Activated CD4-positive, alpha-beta T cell treated with anti-CD3 and anti-CD28 coated beads, Interleukin-2, amount 10 ng/mL, durations not matched to agents 7 days and 5 days (primary cell): Measurements from ENCODE around the gene AEN. TPM values are rescaled to one million over a fixed set of nuclear protein-coding genes. Genes with fewer than 3 reads are reported as not detected.

Source experiments
- CTCF ChIA-PET: fragments of 350-600 bp; sonication (Branson Sonifier 250); formaldehyde crosslinking; loops from one replicate; lab custom pipeline; 2021; ENCODE audit warnings: antibody characterized with exemption; lab: Charles Lee
- POLR2A ChIA-PET: fragments of 350-600 bp; sonication (Branson Sonifier 250); formaldehyde crosslinking; loops from one replicate; lab custom pipeline; 2021; ENCODE audit warnings: antibody characterized with exemption; lab: Charles Lee
- DNase-seq: peaks from one replicate; pipeline ENCODE4 v3.0.0-alpha.2; 2020
- H3K27ac Mint-ChIP-seq: one replicate; pipeline ENCODE4 v1.8.0; 2021; ENCODE audit warnings: mild to moderate bottlenecking, moderate library complexity, mixed read lengths
- H3K27me3 Mint-ChIP-seq: one replicate; pipeline ENCODE4 v1.8.0; 2021; ENCODE audit warnings: mixed read lengths
- H3K36me3 Mint-ChIP-seq: one replicate; pipeline ENCODE4 v1.8.0; 2021; ENCODE audit warnings: low read depth, mixed read lengths
- H3K4me1 Mint-ChIP-seq: one replicate; pipeline ENCODE4 v1.8.0; 2021; ENCODE audit warnings: mixed read lengths
- H3K4me3 Mint-ChIP-seq: one replicate; pipeline ENCODE4 v1.8.0; 2021; ENCODE audit warnings: mild to moderate bottlenecking, moderate library complexity, mixed read lengths
- H3K9me3 Mint-ChIP-seq: one replicate; pipeline ENCODE4 v1.8.0; 2021; ENCODE audit warnings: mixed read lengths
- total RNA-seq, 2 experiments: library from RNA; stranded (reverse); gene quantifications; one replicate each; pipeline ENCODE4 v1.2.3, GENCODE V29; 2021

Gene AEN
- total RNA-seq, 2 experiments from 2014 or later: 45.7 to 52.5 TPM

- no peak for DNase-seq
- H3K4me1 Mint-ChIP-seq: peaks cover 14% of the 10 kb centered on the region
- no peak overlapping the region for H3K4me3 Mint-ChIP-seq
- CTCF ChIA-PET: no interaction called here
- no peaks in the 10 kb centered on the region for H3K9me3 Mint-ChIP-seq
- no peak overlapping the region for H3K27ac Mint-ChIP-seq
- H3K36me3 Mint-ChIP-seq: peaks cover 5% of the 10 kb centered on the region
- POLR2A ChIA-PET: no interaction called here
- H3K27me3 Mint-ChIP-seq: peaks cover 18% of the 10 kb centered on the region
Measured at GRCh38 chr15:88617031-88617722, 4.0 kb upstream of the AEN start.

- peaks cover 20% of the 10 kb centered on the region for H3K4me1 Mint-ChIP-seq
- ChIA-PET CTCF (no interaction called here), POLR2A (no interaction called here)
- no peak overlapping the region for H3K27ac Mint-ChIP-seq
- peaks cover 9% of the 10 kb centered on the region for H3K36me3 Mint-ChIP-seq
- DNase-seq: no peak
- H3K9me3 Mint-ChIP-seq: no peaks in the 10 kb centered on the region
- H3K27me3 Mint-ChIP-seq: peaks cover 16% of the 10 kb centered on the region
- H3K4me3 Mint-ChIP-seq: no peak overlapping the region
Measured at GRCh38 chr15:88617790-88618189, 3.4 kb upstream of the AEN start.

- H3K4me1 Mint-ChIP-seq: peaks cover 29% of the 10 kb centered on the region
- peaks cover 15% of the 10 kb centered on the region for H3K36me3 Mint-ChIP-seq
- H3K27me3 Mint-ChIP-seq: peaks cover 10% of the 10 kb centered on the region
- no peaks in the 10 kb centered on the region for H3K9me3 Mint-ChIP-seq
- no peak for DNase-seq
- CTCF ChIA-PET: no interaction called here
- POLR2A ChIA-PET: no interaction called here
- H3K4me3 Mint-ChIP-seq: no peak overlapping the region
- no peak overlapping the region for H3K27ac Mint-ChIP-seq
Measured at GRCh38 chr15:88618686-88619085, 2.5 kb upstream of the AEN start.

- peaks cover 5% of the 10 kb centered on the region for H3K27me3 Mint-ChIP-seq
- POLR2A ChIA-PET: no interaction called here
Measured at GRCh38 chr15:88619796-88620195, 1.3 kb upstream of the AEN start.

GRCh38 chr15:88621789-88622604 is 857 bp downstream of the AEN start:
- ChIA-PET CTCF (interaction anchor here (1.2 kb wide), 1 partner anchor 17 kb away, joined by 4 read pairs; the partner anchor contains the start of gene ISG20), POLR2A (interaction anchor here (1.0 kb wide), 1 partner anchor 17 kb away, joined by 7 read pairs; the partner anchor contains the start of gene ISG20)
- no peaks in the 10 kb centered on the region for H3K9me3 Mint-ChIP-seq

More at GRCh38 chr15:88619796-88620195, 1.3 kb upstream of the AEN start:
- Mint-ChIP-seq H3K36me3 (peaks cover 26% of the 10 kb centered on the region), H3K27ac (no peak overlapping the region), H3K4me3 (no peak overlapping the region), H3K9me3 (no peaks in the 10 kb centered on the region), H3K4me1 (peaks cover 39% of the 10 kb centered on the region)
- CTCF ChIA-PET: interaction anchor here (0.9 to 1.0 kb wide), 2 partner anchors 19 to 68 kb away, joined by 3 to 4 read pairs; partner anchors contain the start of gene ISG20
- no peak for DNase-seq

GRCh38 chr15:88622605-88622975 is 1.4 kb downstream of the AEN start:
- H3K27ac Mint-ChIP-seq: peak overlapping the region; percentile 93
- H3K4me3 Mint-ChIP-seq: peak overlapping the region; percentile 91
- ChIA-PET CTCF (interaction anchor here (1.2 kb wide), 1 partner anchor 16 kb away, joined by 4 read pairs; the partner anchor contains the start of gene ISG20), POLR2A (interaction anchor here (1.0 kb wide), 1 partner anchor 16 kb away, joined by 7 read pairs; the partner anchor contains the start of gene ISG20)
- H3K9me3 Mint-ChIP-seq: no peaks in the 10 kb centered on the region
- peaks cover 5% of the 10 kb centered on the region for H3K27me3 Mint-ChIP-seq
- H3K36me3 Mint-ChIP-seq: peaks cover 38% of the 10 kb centered on the region
- peaks cover 62% of the 10 kb centered on the region for H3K4me1 Mint-ChIP-seq
- DNase-seq: no peak

More at GRCh38 chr15:88621789-88622604, 857 bp downstream of the AEN start:
- Mint-ChIP-seq H3K27ac (peak overlapping the region; percentile 93), H3K27me3 (peaks cover 5% of the 10 kb centered on the region), H3K4me1 (peaks cover 56% of the 10 kb centered on the region), H3K4me3 (peak overlapping the region; percentile 91), H3K36me3 (peaks cover 33% of the 10 kb centered on the region)
- DNase-seq: peak; percentile 76

GRCh38 chr15:88623061-88623460 is 1.9 kb downstream of the AEN start:
- Mint-ChIP-seq H3K36me3 (peaks cover 43% of the 10 kb centered on the region), H3K27me3 (peaks cover 5% of the 10 kb centered on the region), H3K9me3 (no peaks in the 10 kb centered on the region), H3K4me1 (peaks cover 67% of the 10 kb centered on the region), H3K4me3 (peak overlapping the region; percentile 91), H3K27ac (peak overlapping the region; percentile 93)
- ChIA-PET POLR2A (no interaction called here), CTCF (interaction anchor here (0.5 to 2.8 kb wide), 4 partner anchors 10 to 279 kb away, joined by 3 to 11 read pairs (median 9); no protein-coding TSS in a partner anchor)
- DNase-seq: no peak

GRCh38 chr15:88623632-88624031 is 2.5 kb downstream of the AEN start:
- CTCF ChIA-PET: interaction anchor here (0.5 to 2.8 kb wide), 10 partner anchors 9 to 297 kb away, joined by 3 to 17 read pairs (median 7); no protein-coding TSS in a partner anchor
- Mint-ChIP-seq H3K27me3 (peaks cover 5% of the 10 kb centered on the region), H3K9me3 (no peaks in the 10 kb centered on the region), H3K4me3 (peak overlapping the region; percentile 91), H3K4me1 (peaks cover 73% of the 10 kb centered on the region), H3K36me3 (peaks cover 49% of the 10 kb centered on the region), H3K27ac (peak overlapping the region; percentile 93)
- POLR2A ChIA-PET: interaction anchor here (1.6 kb wide), 1 partner anchor 15 kb away, joined by 11 read pairs; the partner anchor contains the start of gene ISG20
- DNase-seq: no peak

- peak; percentile 69 for DNase-seq
- Mint-ChIP-seq H3K9me3 (no peaks in the 10 kb centered on the region), H3K4me1 (peaks cover 80% of the 10 kb centered on the region), H3K27me3 (peaks cover 5% of the 10 kb centered on the region), H3K27ac (peak overlapping the region; percentile 93), H3K4me3 (peak overlapping the region; percentile 91), H3K36me3 (peaks cover 56% of the 10 kb centered on the region)
- ChIA-PET POLR2A (interaction anchor here (0.7 to 1.6 kb wide), 3 partner anchors 9 to 14 kb away, joined by 4 to 11 read pairs (median 4); partner anchors contain the start of gene ISG20), CTCF (interaction anchor here (0.6 to 2.8 kb wide), 24 partner anchors 8 to 923 kb away, joined by 3 to 17 read pairs (median 4); partner anchors contain the start of gene HAPLN3)
Measured at GRCh38 chr15:88624156-88624970, 3.2 kb downstream of the AEN start.

- DNase-seq: no peak
- Mint-ChIP-seq H3K36me3 (peaks cover 63% of the 10 kb centered on the region), H3K4me1 (peaks cover 82% of the 10 kb centered on the region), H3K4me3 (peak overlapping the region; percentile 91), H3K27ac (peak overlapping the region; percentile 93), H3K27me3 (no peaks in the 10 kb centered on the region), H3K9me3 (no peaks in the 10 kb centered on the region)
- ChIA-PET POLR2A (interaction anchor here (0.7 to 1.6 kb wide), 3 partner anchors 9 to 14 kb away, joined by 4 to 11 read pairs (median 4); partner anchors contain the start of gene ISG20), CTCF (interaction anchor here (0.6 to 2.8 kb wide), 24 partner anchors 8 to 296 kb away, joined by 3 to 17 read pairs (median 4); partner anchors contain the start of gene HAPLN3)
Measured at GRCh38 chr15:88624971-88625490, 3.9 kb downstream of the AEN start.

GRCh38 chr15:88625943-88626741 is 5.0 kb downstream of the AEN start:
- Mint-ChIP-seq H3K4me3 (peak overlapping the region; percentile 52), H3K4me1 (peaks cover 85% of the 10 kb centered on the region)

More at GRCh38 chr15:88625943-88626741, 5.0 kb downstream of the AEN start:
- peaks cover 72% of the 10 kb centered on the region for H3K36me3 Mint-ChIP-seq
- H3K9me3 Mint-ChIP-seq: no peaks in the 10 kb centered on the region
- no peaks in the 10 kb centered on the region for H3K27me3 Mint-ChIP-seq
- peak overlapping the region; percentile 91 for H3K27ac Mint-ChIP-seq
- DNase-seq: no peak
- POLR2A ChIA-PET: interaction anchor here (1.7 kb wide), 1 partner anchor 12 kb away, joined by 13 read pairs; the partner anchor contains the start of gene ISG20
- CTCF ChIA-PET: interaction anchor here (0.8 to 2.3 kb wide), 3 partner anchors 9 to 279 kb away, joined by 3 to 17 read pairs (median 4); no protein-coding TSS in a partner anchor
